Smooth muscle cell (in vitro differentiated cells): ENCODE results near the gene CYFIP1. TPM values are rescaled to one million over a fixed set of nuclear protein-coding genes. Genes with fewer than 3 reads are reported as not detected.

ENCODE experiments used
- DNase-seq: peaks from one replicate; lab custom pipeline; 2025; ENCODE audit not compliant: unreplicated experiment; lab: John Stamatoyannopoulos, UW
- H2AFZ ChIP-seq: fragments of 200-600 bp; sonication (generic); 2 replicates; pipeline ENCODE4 v1.6.0; 2016; ENCODE audit warnings: antibody characterized with exemption, low read depth, mild to moderate bottlenecking
- H3F3A ChIP-seq: fragments of 200-600 bp; sonication (generic); 2 replicates; pipeline ENCODE4 v1.6.0; 2017; ENCODE audit warnings: antibody characterized with exemption, low read depth
- H3K27ac ChIP-seq: fragments of 200-600 bp; sonication (generic); 2 replicates; pipeline ENCODE4 v1.5.1; 2016; ENCODE audit warnings: low read depth, mild to moderate bottlenecking
- H3K27me3 ChIP-seq: fragments of 200-600 bp; sonication (generic); 2 replicates; pipeline ENCODE4 v1.6.1; 2016; ENCODE audit warnings: low read depth, mild to moderate bottlenecking
- H3K36me3 ChIP-seq: fragments of 200-600 bp; sonication (generic); 2 replicates; pipeline ENCODE4 v1.5.1; 2016; ENCODE audit warnings: low read depth
- H3K4me1 ChIP-seq: fragments of 200-600 bp; sonication (generic); 2 replicates; pipeline ENCODE4 v1.5.1; 2016; ENCODE audit warnings: low read depth
- H3K4me2 ChIP-seq: fragments of 200-600 bp; sonication (generic); 2 replicates; pipeline ENCODE4 v1.6.0; 2016; ENCODE audit warnings: mild to moderate bottlenecking
- H3K4me3 ChIP-seq: fragments of 200-600 bp; sonication (generic); 2 replicates; pipeline ENCODE4 v1.5.1; 2016; ENCODE audit warnings: mild to moderate bottlenecking
- H3K79me2 ChIP-seq: fragments of 200-600 bp; sonication (generic); 2 replicates; pipeline ENCODE4 v1.6.0; 2016; ENCODE audit warnings: low read depth, mild to moderate bottlenecking
- H3K9ac ChIP-seq: fragments of 200-600 bp; sonication (generic); 2 replicates; pipeline ENCODE4 v1.6.0; 2016; ENCODE audit warnings: low read depth
- H3K9me3 ChIP-seq: fragments of 200-600 bp; sonication (generic); replicated peaks from 2 replicates; pipeline ENCODE4 v1.5.1; 2016; ENCODE audit warnings: low read depth
- H4K20me1 ChIP-seq: fragments of 200-600 bp; sonication (generic); 2 replicates; pipeline ENCODE4 v1.6.0; 2016; ENCODE audit warnings: low read depth
- WGBS: methylation state at CpG from one replicate; pipeline ENCODE4 v1.1.7; 2016; ENCODE audit warnings: low lambda C conversion rate; 5-methylcytosine and 5-hydroxymethylcytosine counted together
- polyA plus RNA-seq: library from polyadenylated mRNA; unstranded; fragments of >200 nt; fragmentation: Nextera tagmentation; extraction: Ambion mirVana; gene quantifications from 2 replicates; pipeline ENCODE4 v1.2.1, GENCODE V29; 2016
- total RNA-seq: library from RNA; depleted of rRNA; stranded (reverse); fragments of >200 nt; gene quantifications from 2 replicates; pipeline ENCODE4 v1.2.3, GENCODE V29; 2014
- TF ChIP-seq, protein P1 (sequence below): fragments of 200-600 bp; sonication (generic); IDR thresholded peaks from 2 replicates; pipeline ENCODE4 v1.5.1; 2017; ENCODE audit warnings: borderline replicate concordance, mild to moderate bottlenecking, antibody characterized with exemption; ENCODE audit not compliant: insufficient read depth, poor library complexity, severe bottlenecking

Gene CYFIP1
- total and polyA plus RNA-seq, 2 experiments from 2014 or later = 65.2 to 67.6 TPM

DNA sequence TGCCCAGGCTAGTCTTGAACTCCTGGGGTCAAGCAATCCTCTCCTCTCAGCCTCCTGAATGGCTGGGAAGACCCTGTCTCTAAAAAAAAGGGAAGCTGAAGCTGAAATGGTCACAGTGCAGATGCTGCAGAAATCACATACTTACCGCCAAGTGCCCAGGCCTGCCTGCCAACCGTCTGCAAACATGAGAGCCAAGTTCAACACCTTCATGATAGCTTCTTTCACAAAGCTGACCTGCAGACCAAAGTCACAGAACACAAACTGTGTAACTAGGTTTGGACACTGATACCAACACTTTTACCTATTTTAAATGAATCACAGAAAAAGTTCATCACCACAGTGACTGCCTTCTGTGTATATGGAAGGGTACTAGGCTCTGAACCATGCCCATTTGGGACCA is 22.8 kb upstream of the CYFIP1 start:
- Histone ChIP-seq H3K4me1 (no peaks in the 10 kb centered on the region), H2AFZ (no peak overlapping the region), H3K36me3 (peaks cover 4% of the 10 kb centered on the region), H3K27me3 (no peaks in the 10 kb centered on the region), H3K9me3 (no peaks in the 10 kb centered on the region), H3K4me2 (no peak overlapping the region), H3K9ac (no peak overlapping the region), H3K27ac (no peak overlapping the region), H3K4me3 (no peak overlapping the region), H3F3A (no peaks in the 10 kb centered on the region), H4K20me1 (no peaks in the 10 kb centered on the region), H3K79me2 (no peaks in the 10 kb centered on the region)
- TF ChIP-seq, protein P1, sequence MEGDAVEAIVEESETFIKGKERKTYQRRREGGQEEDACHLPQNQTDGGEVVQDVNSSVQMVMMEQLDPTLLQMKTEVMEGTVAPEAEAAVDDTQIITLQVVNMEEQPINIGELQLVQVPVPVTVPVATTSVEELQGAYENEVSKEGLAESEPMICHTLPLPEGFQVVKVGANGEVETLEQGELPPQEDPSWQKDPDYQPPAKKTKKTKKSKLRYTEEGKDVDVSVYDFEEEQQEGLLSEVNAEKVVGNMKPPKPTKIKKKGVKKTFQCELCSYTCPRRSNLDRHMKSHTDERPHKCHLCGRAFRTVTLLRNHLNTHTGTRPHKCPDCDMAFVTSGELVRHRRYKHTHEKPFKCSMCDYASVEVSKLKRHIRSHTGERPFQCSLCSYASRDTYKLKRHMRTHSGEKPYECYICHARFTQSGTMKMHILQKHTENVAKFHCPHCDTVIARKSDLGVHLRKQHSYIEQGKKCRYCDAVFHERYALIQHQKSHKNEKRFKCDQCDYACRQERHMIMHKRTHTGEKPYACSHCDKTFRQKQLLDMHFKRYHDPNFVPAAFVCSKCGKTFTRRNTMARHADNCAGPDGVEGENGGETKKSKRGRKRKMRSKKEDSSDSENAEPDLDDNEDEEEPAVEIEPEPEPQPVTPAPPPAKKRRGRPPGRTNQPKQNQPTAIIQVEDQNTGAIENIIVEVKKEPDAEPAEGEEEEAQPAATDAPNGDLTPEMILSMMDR = no peak
- no peak for DNase-seq
- 94% methylated on average over 2 of the region's 2 CpGs for WGBS

DNA sequence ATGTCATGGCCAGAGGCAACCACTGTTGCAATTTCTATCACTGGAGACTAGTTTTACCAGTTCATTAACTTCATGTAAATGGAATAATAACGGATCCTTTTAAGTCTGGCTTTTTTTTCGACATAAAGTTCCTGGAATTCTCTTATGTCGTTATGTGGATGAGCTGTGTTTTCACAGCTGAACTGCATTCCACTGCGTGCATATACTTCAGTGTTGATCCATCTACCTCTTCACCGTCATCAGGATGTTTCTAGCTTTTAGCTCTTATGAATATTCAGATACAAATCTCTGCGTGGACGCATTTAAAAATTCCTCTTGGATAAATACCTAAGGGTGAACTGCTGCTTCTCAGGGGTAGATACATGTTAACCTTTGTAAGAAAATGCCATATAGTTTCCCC is 15.6 kb upstream of the CYFIP1 start:
- H3K9ac ChIP-seq = no peak overlapping the region
- H2AFZ ChIP-seq = no peak overlapping the region
- no peak overlapping the region for H3K27ac ChIP-seq
- H3K4me2 ChIP-seq = no peak overlapping the region
- TF ChIP-seq, protein P1 = no peak
- no peaks in the 10 kb centered on the region for H3K4me1 ChIP-seq
- no peaks in the 10 kb centered on the region for H3K79me2 ChIP-seq
- H3K9me3 ChIP-seq = no peaks in the 10 kb centered on the region
- H3F3A ChIP-seq = no peaks in the 10 kb centered on the region
- peaks cover 4% of the 10 kb centered on the region for H3K36me3 ChIP-seq
- H3K4me3 ChIP-seq = no peak overlapping the region
- H4K20me1 ChIP-seq = no peaks in the 10 kb centered on the region
- 78% methylated on average over 7 of the region's 7 CpGs for WGBS
- no peak for DNase-seq
- H3K27me3 ChIP-seq = no peaks in the 10 kb centered on the region

DNA sequence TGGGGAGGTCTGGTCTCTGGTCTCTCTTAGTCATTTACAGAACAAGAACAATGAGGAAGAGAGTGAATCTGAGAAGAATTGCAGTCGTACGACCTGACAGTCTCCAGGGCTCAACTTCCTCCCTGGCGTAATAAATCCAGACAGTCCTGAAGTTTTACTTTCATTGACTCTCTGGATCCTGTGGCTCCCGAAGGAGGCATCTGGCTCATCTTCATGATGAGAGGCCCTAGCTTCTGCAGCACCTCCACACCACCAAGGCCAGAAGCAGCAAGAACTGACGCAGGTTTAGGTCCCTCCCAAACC is 11.8 kb upstream of the CYFIP1 start:
- Histone ChIP-seq H3K36me3 (no peaks in the 10 kb centered on the region), H2AFZ (no peak overlapping the region), H3F3A (no peaks in the 10 kb centered on the region), H3K4me2 (no peak overlapping the region), H3K79me2 (no peaks in the 10 kb centered on the region), H3K9me3 (no peaks in the 10 kb centered on the region), H3K4me3 (no peak overlapping the region), H4K20me1 (no peaks in the 10 kb centered on the region), H3K9ac (no peak overlapping the region), H3K27me3 (no peaks in the 10 kb centered on the region), H3K4me1 (no peaks in the 10 kb centered on the region), H3K27ac (no peak overlapping the region)
- TF ChIP-seq, protein P1 = no peak
- WGBS = 69% methylated on average over 5 of the region's 5 CpGs
- DNase-seq = no peak

DNA sequence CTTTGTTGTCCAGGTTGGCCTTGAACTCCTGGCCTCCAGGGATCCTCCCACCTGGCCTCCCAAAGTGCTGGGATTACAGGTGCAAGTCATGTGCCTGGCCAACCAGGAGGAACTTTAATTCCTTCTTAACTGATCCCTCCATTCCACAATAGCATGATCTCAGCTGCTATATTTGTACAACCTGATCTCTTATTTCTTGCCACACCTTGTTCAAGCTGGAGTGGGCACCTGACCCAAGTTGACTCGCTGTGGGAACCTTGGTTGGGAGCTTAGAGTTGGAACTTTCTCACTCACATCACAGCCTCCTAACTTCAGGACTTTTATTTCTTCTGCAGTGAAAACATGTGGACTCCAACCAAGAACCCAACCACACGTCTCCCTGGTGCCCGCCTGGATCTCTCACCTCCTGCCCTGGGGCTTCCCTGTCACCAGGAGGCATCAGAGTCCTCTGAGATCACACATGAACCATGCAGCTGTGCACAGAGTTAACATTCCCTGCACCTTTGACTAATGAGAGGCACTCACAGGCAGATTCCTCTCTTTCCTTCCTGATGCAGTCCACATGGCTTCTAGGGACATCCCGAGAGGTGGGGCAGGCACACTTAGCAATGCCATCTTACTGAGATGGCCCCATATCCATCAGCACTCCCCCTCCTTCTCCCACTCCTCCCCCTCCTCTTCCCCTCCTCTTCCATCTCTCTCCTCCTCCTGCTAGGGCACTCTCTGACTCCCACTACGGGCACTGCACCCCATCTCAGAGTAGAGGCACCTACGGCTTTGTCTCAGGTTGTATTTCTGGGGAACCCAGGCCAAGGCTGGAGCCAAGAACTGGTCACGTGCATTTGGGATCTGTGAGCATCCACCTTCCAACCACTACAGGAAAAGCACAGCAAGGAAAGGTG is 9.7 kb upstream of the CYFIP1 start:
- Histone ChIP-seq H3K4me1 (no peaks in the 10 kb centered on the region), H3K27ac (no peak overlapping the region), H3K79me2 (no peaks in the 10 kb centered on the region), H3K9me3 (no peaks in the 10 kb centered on the region), H3K36me3 (no peaks in the 10 kb centered on the region), H3K9ac (no peak overlapping the region), H2AFZ (no peak overlapping the region), H3K27me3 (no peaks in the 10 kb centered on the region), H4K20me1 (no peaks in the 10 kb centered on the region), H3K4me2 (no peak overlapping the region), H3F3A (no peaks in the 10 kb centered on the region), H3K4me3 (no peak overlapping the region)
- no peak for DNase-seq
- TF ChIP-seq, protein P1 = no peak
- 80% methylated on average over 7 of the region's 7 CpGs for WGBS
